Fibroblast of pulmonary artery (primary cell): ENCODE results near the gene FAM174C.

Experiments
- DNase-seq: peaks from one replicate; pipeline ENCODE4 v3.0.0-alpha.2; 2010; ENCODE audit warnings: low read depth
- H3K4me3 ChIP-seq: replicated peaks from 2 replicates; pipeline ENCODE4 v1.5.1; 2011; ENCODE audit warnings: low read depth, mild to moderate bottlenecking, control low read depth, low read length, moderate library complexity
- CTCF ChIP-seq: IDR thresholded peaks from 2 replicates; pipeline ENCODE4 v1.5.1; 2011; ENCODE audit warnings: mild to moderate bottlenecking, control low read depth, low read length, inconsistent platforms; ENCODE audit errors: missing control alignments

Gene FAM174C

DNA sequence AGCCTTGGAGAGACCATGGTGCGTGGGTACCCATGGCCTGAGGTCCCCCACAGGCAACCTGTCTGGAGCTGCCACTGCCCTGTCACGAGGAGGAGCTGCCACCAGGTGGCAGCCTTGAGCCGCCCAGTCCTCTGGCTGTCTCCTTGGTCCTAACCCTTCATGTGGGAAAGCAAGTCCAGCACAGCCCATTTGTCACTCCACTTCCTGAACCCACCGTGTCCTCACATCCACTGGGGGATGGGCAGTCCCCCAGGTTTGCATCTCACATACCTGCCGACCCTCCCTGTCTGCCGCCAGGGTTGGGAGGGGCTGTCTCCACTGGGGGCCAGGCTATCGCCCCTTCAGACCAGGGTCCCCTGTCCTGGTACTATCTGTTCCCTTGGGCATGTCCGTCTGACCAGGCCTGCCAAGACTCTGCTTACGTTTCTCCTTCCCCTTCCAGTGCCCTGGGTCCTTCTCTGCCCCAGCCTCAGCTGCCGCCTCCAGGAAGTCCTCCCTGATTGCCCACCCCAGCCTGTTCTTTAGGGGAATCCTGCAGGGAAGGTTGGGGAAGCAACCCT is 4.5 kb downstream of the FAM174C start:
- H3K4me3 ChIP-seq, result no peak overlapping the region
- DNase-seq, result peak; percentile 87
- TF ChIP-seq CTCF, result peak; percentile 96

DNA sequence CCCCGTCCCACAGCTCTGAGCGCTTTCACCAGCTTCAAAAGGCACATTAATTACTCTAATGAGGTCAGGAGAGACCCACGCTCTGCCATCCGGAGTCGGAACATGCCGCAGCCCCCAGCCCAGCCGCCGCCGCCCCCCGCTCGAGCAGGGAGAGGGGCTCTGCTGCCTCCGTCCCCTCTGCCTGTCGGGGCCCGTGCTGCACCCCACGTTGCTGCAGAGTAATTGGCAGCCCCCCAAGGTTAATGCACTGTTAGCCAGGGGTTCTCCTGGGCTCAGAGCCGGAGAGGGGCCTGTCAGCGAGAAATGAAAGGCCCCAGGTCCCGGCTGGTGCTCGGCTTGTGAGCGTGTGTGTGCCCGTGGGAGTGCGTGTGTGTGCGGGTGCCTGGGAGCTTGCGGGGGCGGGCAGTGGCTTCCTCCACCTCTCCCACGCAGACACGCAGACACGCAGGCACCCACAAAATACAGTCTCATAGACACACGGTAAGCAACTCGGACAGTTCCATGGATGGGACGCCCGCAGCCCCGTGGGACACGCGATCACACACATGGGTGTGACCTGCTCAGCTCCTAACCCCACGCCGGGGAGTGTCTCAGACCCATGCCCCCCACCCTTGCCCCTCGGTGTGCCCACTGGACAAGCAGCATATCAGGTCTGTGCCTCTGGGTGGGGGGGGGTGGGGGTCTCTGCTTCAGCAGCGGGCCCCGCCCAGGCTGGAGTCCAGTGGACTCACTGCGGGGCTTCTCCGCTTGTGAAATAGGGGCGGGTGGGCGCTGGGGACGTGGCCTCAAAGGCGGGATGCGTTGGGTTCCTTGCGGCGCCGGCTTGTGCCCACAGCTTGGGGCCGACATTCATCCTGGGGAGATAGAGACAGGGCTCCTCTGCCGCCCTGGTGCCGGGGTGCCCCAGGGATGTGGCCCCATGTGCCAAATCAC is 5.6 kb downstream of the FAM174C start:
- no peak for DNase-seq
- H3K4me3 ChIP-seq, result no peak overlapping the region
- TF ChIP-seq CTCF, result no peak

DNA sequence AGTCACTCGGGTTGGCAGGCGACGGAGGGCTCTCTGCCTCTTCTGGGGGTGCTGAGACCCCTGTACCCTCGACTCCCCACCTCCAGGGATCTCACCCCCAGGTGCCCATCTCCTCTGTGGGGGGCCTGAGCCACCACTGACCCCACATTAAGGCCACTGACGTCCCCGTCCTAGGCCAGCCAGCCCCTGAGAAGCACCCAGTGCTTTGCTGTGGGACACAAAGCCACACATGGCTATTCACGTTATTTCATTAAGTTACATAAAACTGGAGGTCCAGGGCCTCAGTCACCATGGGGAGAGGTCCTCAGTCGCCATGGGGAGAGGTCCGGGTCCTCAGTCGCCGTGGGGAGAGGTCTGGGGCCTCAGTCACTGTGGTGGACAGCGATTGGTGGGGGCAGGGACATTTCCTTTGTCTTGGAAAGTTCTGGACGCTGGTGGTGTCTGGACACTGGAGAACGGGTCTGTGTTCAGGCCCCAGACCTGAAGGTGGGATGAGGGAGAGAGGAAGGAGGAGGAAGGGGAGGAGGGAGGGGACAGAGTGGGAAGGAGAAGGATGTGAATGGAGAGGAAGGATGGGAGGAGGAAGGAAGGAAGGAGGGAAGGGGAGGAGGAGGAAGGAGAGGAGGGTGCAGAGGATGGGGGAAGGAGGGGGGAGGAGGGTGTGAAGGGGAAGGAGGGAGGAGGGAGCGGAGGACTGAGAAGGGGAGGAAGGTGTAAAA is 6.4 kb downstream of the FAM174C start:
- DNase-seq, result no peak
- no peak for TF ChIP-seq CTCF
- no peak overlapping the region for H3K4me3 ChIP-seq

DNA sequence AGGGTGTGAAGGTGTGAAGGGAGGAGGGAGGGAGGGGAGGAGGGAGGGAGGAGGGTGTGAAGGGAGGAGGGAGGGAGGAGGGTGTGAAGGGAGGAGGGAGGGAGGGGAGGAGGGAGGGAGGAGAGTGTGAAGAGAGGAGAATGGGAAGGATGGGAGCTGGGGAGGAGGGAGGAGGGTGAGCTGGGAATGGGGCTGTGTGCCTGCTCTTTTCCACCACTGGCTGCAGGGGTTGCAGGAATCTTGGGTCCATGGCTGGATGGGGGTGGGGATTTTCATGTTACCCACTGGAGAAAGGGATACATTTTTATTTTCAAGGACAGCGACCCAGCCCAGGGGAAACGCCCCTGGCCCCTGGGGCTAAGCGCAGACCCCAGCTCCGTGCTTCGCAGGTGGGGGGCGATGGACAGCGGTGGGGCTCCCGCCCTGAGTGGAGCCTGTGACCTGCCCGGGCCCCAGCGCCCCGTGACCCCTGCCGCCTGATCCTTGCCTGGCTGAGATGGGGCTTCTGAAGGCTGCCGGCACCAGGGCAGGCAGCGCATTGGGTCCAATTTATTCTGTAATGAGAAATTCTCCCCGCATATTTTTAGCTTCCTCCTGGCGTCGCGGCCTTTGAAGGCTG is 7.4 kb downstream of the FAM174C start:
- DNase-seq, result no peak
- TF ChIP-seq CTCF, result no peak
- no peak overlapping the region for H3K4me3 ChIP-seq

DNA sequence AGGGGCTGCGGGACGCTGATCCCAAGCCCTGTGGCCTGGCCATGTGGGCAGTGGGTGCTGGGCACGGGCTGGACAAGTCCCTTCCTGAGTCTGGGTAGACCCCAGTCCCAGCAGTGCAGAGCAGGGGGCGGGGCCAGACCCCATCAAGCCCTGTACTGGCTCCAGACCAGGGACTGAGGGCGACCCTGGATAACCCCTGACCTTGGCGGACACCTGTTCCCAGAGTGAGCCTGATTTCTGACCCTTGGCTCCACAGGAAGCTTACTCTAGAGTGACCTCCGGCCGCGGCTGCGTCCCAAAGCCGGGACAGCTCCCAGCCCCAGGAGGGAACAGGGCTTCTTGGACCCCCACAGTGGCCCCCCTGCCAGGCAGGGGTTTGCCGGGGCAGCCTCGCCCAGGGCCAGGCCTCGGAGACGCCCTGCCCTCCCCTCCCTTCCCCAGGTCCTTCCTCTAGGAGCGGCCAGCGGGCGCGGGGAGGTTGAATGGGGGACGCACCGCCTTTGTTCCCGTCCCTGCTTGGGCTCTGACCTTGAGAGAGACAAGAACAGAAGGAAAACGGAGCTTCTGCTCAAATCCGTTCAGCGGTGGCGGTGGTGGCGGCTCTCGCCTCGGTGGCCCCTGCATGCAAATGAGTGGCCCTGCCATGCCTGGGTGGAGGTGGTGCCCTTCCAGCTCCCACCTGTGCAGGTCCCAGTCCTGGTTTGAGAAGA is 8.0 kb downstream of the FAM174C start:
- no peak for TF ChIP-seq CTCF
- DNase-seq, result no peak
- H3K4me3 ChIP-seq, result no peak overlapping the region

- TF ChIP-seq CTCF, result no peak
- no peak for DNase-seq
- H3K4me3 ChIP-seq, result no peak overlapping the region
These were observed 8.6 kb downstream of the FAM174C start for GRCh38 chr19:1283917-1284292.
